IgD-negative memory B cell (primary cell): ENCODE measurements around the gene TNNT3. TPM values are rescaled to one million over a fixed set of nuclear protein-coding genes. Genes with fewer than 3 reads are reported as not detected.

Experiments used
- H3K27ac Mint-ChIP-seq, 3 donors: one replicate each; pipeline ENCODE4 v1.8.0; 2020 to 2022; ENCODE audit warnings: mild to moderate bottlenecking in 3 of 3, mixed read lengths in 3 of 3, moderate library complexity in 1 of 3
- H3K27me3 Mint-ChIP-seq: one replicate; pipeline ENCODE4 v1.8.0; 2021; ENCODE audit warnings: mixed read lengths
- H3K36me3 Mint-ChIP-seq: one replicate; pipeline ENCODE4 v1.8.0; 2020; ENCODE audit warnings: mild to moderate bottlenecking, mixed read lengths
- H3K4me1 Mint-ChIP-seq, 3 donors: one replicate each; pipeline ENCODE4 v1.8.0; 2020 to 2022; ENCODE audit warnings: mixed read lengths in 3 of 3, mild to moderate bottlenecking in 1 of 3
- H3K4me3 Mint-ChIP-seq, 4 donors: one replicate each; pipeline ENCODE4 v1.8.0; 2020 to 2022; ENCODE audit warnings: mild to moderate bottlenecking in 4 of 4, mixed read lengths in 4 of 4, moderate library complexity in 3 of 4
- H3K9me3 Mint-ChIP-seq, 3 donors: one replicate each; pipeline ENCODE4 v1.8.0; 2020 to 2021; ENCODE audit warnings: mixed read lengths in 3 of 3, mild to moderate bottlenecking in 1 of 3
- polyA plus RNA-seq: library from polyadenylated mRNA; unstranded; fragments of 300-500 nt; fragmentation: Illumina TruSeq; gene quantifications from one replicate; pipeline ENCODE4 v1.2.3, GENCODE V29; 2021

Gene TNNT3
- polyA plus RNA-seq, 1 donor from 2014 or later = 0.23 TPM

DNA sequence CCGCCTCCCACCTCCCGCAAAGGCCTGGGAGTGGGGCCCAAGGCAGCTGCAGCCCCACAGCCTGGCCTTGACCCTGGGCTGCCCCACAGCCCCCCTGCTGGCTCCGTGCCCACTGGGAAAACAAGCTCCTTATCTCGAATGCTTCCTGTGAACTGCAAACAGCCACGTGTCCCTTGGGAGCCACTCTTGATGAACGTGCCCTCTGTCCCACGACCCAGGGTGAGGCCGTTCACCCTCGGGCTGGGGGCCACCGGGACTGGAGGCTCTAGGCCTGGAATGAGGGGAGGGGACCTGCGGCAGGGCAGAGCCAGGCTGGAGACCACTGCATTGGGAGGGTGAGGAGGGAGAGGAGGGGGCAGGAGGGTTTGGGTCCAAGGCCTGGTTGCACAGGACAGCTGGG lies 68.7 kb downstream of the TNNT3 start:
- no peak overlapping the region for H3K4me3 Mint-ChIP-seq

More for the DNA sequence above, 68.7 kb downstream of the TNNT3 start:
- no peaks in the 10 kb centered on the region for H3K4me1 Mint-ChIP-seq
- H3K27me3 Mint-ChIP-seq = no peaks in the 10 kb centered on the region
- H3K36me3 Mint-ChIP-seq = no peaks in the 10 kb centered on the region
- no peak overlapping the region for H3K27ac Mint-ChIP-seq
- H3K9me3 Mint-ChIP-seq = no peaks in the 10 kb centered on the region

Other genes starting within 250 kb of the TNNT3 start
- not detected for gene KRTAP5-6, start 222.5 kb upstream of the TNNT3 start, polyA plus RNA-seq
- gene IFITM10, start 169.1 kb upstream of the TNNT3 start, polyA plus RNA-seq = 0.06 TPM
- gene CTSD, start 155.8 kb upstream of the TNNT3 start, polyA plus RNA-seq = 78.7 TPM
- not detected for gene SYT8, start 84.7 kb upstream of the TNNT3 start, polyA plus RNA-seq
- gene TNNI2, start 80.7 kb upstream of the TNNT3 start, polyA plus RNA-seq = 8.0 TPM
- 841 TPM for gene LSP1, start 66.6 kb upstream of the TNNT3 start, polyA plus RNA-seq
- 0.60 TPM for gene PRR33, start 27.8 kb upstream of the TNNT3 start, polyA plus RNA-seq
- 36.2 TPM for gene MRPL23, start 27.6 kb downstream of the TNNT3 start, polyA plus RNA-seq
- gene H19, start 78.1 kb downstream of the TNNT3 start, polyA plus RNA-seq = not detected
- gene IGF2, start 219.7 kb downstream of the TNNT3 start, polyA plus RNA-seq = not detected
- gene INS, start 241.5 kb downstream of the TNNT3 start, polyA plus RNA-seq = not detected